Panc1 (cell line): ENCODE results near the gene CCDC196. TPM values are rescaled to one million over a fixed set of nuclear protein-coding genes. Genes with fewer than 3 reads are reported as not detected.
"Not testable (repeated sequence)": the region's sequence is repeated elsewhere in the genome, so short reads cannot be mapped to it uniquely, and the experiment has no call there.

Experiments
- ATAC-seq: fragments of 200-7000 bp; cut with Tn5 transposase; 2 replicates; pipeline ENCODE4 v1.9.1; 2020; ENCODE audit warnings: mild to moderate bottlenecking, moderate library complexity
- BruUV-seq: library from RNA; stranded (reverse); fragments of 400-500 nt; replicated peaks from 2 replicates; lab custom pipeline; 2021; lab: Mats Ljungman, UMichigan
- CTCF ChIA-PET: fragments of 300-600 bp; sonication (Branson Sonifier 250); formaldehyde crosslinking; loops from one replicate; lab custom pipeline; 2022; ENCODE audit warnings: antibody characterized with exemption; lab: Charles Lee
- POLR2A ChIA-PET: fragments of 300-600 bp; sonication (Branson Sonifier 250); formaldehyde crosslinking; loops from one replicate; lab custom pipeline; 2022; ENCODE audit warnings: antibody characterized with exemption; lab: Charles Lee
- DNase-seq: peaks from one replicate; pipeline ENCODE4 v3.0.0-alpha.2; 2010; ENCODE audit warnings: low read depth, low spot score
- H3K27ac ChIP-seq: 2 replicates; pipeline ENCODE4 v1.5.1; 2011; ENCODE audit warnings: mild to moderate bottlenecking, low read length, inconsistent platforms
- H3K27me3 ChIP-seq: fragments of 200-500 bp; sonication (Bioruptor generic); 2 replicates; pipeline ENCODE4 v1.6.0; 2014; ENCODE audit warnings: low read length, inconsistent platforms; ENCODE audit not compliant: control insufficient read depth, insufficient read depth
- H3K36me3 ChIP-seq: fragments of 200-500 bp; sonication (Bioruptor generic); 2 replicates; pipeline ENCODE4 v1.5.1; 2014; ENCODE audit warnings: inconsistent platforms, mild to moderate bottlenecking, low read length, moderate library complexity; ENCODE audit not compliant: control insufficient read depth, insufficient read depth
- H3K4me1 ChIP-seq: 2 replicates; pipeline ENCODE4 v1.5.1; 2011; ENCODE audit warnings: inconsistent platforms, mild to moderate bottlenecking, low read length, moderate library complexity; ENCODE audit not compliant: control insufficient read depth, insufficient read depth
- H3K4me3 ChIP-seq, 2 experiments: 2 replicates each; pipeline ENCODE4 v1.5.1; 2011 to 2012; ENCODE audit warnings: low read depth in 2 of 2, low read length in 2 of 2, mild to moderate bottlenecking in 2 of 2, inconsistent platforms in 1 of 2, moderate library complexity in 1 of 2
- H3K9me3 ChIP-seq: fragments of 200-500 bp; sonication (Bioruptor generic); 2 replicates; pipeline ENCODE4 v1.5.1; 2014; ENCODE audit warnings: low read depth, mild to moderate bottlenecking, inconsistent platforms, low read length, moderate library complexity; ENCODE audit not compliant: control insufficient read depth, insufficient read depth
- CTCF ChIP-seq: fragments of 450-650 bp; IDR thresholded peaks from 2 replicates; pipeline ENCODE4 v1.5.1; 2017; ENCODE audit warnings: mild to moderate bottlenecking
- POLR2AphosphoS5 ChIP-seq: IDR thresholded peaks from 2 replicates; pipeline ENCODE4 v1.6.1; 2012; ENCODE audit warnings: mild to moderate bottlenecking, low read depth, low read length, moderate library complexity
- SIN3A ChIP-seq: IDR thresholded peaks from 2 replicates; pipeline ENCODE4 v1.6.1; 2012; ENCODE audit warnings: low read depth, mild to moderate bottlenecking, low read length, moderate library complexity, borderline replicate concordance; ENCODE audit not compliant: insufficient read depth
- TCF7L2 ChIP-seq: IDR thresholded peaks from 2 replicates; pipeline ENCODE4 v1.6.1; 2011; ENCODE audit warnings: mild to moderate bottlenecking, low read depth, low read length, inconsistent platforms
- in situ Hi-C: cut with HindIII; loops from 2 replicates; pipeline ENCODE4 v1.10.0; 2016; ENCODE audit warnings: low sequenced_read_pairs, low pct_unique_long_range_greater_than_20kb
- intact Hi-C: fragments of 100-400 bp; cut with micrococcal nuclease; formaldehyde crosslinking; loops from one replicate; pipeline ENCODE4 v1.10.0; 2022; ENCODE audit not compliant: unreplicated experiment
- total RNA-seq: library from RNA; stranded (reverse); gene quantifications from one replicate; pipeline ENCODE4 v1.2.1, GENCODE V29; 2021; ENCODE audit not compliant: unreplicated experiment
- TF ChIP-seq, protein P1 (sequence below), 2 experiments: IDR thresholded peaks; 2 replicates each; pipeline ENCODE4 v1.6.1; 2011 to 2012; ENCODE audit warnings: low read depth in 2 of 2, control low read depth in 1 of 2, low read length in 1 of 2, mild to moderate bottlenecking in 1 of 2, moderate library complexity in 1 of 2; ENCODE audit not compliant: insufficient read depth in 1 of 2

CCDC196 gene
- total RNA-seq, 1 experiment from 2014 or later = not detected

DNA sequence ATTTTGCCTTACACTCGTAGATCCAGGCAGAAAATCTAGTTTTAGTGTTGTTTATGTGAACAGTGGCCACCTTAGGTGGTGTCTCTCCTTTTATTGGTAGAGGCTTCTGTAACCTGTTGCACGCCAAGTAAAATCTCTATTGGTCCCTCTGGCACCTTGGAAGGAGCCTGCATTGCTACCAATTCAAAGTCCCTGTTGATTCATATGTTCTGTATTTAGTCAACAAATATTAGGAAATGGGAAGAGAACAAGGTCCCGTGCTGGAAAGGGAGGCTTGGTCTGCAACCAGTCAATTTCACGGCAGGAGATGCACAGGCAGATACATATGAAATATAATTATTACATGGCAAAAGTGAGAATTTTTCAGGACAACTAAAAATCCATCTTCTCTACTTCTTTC, 15.4 kb downstream of the CCDC196 start:
- no peaks in the 10 kb centered on the region for H3K9me3 ChIP-seq
- H3K4me3 ChIP-seq = no peak overlapping the region
- no peak for DNase-seq
- no peaks in the 10 kb centered on the region for H3K4me1 ChIP-seq
- intact Hi-C loops (no loop called here), in situ Hi-C loops (no loop called here)
- TF ChIP-seq TCF7L2 = no peak
- no peak for TF ChIP-seq POLR2AphosphoS5
- no peak for TF ChIP-seq SIN3A
- no peak for TF ChIP-seq CTCF
- TF ChIP-seq, protein P1, sequence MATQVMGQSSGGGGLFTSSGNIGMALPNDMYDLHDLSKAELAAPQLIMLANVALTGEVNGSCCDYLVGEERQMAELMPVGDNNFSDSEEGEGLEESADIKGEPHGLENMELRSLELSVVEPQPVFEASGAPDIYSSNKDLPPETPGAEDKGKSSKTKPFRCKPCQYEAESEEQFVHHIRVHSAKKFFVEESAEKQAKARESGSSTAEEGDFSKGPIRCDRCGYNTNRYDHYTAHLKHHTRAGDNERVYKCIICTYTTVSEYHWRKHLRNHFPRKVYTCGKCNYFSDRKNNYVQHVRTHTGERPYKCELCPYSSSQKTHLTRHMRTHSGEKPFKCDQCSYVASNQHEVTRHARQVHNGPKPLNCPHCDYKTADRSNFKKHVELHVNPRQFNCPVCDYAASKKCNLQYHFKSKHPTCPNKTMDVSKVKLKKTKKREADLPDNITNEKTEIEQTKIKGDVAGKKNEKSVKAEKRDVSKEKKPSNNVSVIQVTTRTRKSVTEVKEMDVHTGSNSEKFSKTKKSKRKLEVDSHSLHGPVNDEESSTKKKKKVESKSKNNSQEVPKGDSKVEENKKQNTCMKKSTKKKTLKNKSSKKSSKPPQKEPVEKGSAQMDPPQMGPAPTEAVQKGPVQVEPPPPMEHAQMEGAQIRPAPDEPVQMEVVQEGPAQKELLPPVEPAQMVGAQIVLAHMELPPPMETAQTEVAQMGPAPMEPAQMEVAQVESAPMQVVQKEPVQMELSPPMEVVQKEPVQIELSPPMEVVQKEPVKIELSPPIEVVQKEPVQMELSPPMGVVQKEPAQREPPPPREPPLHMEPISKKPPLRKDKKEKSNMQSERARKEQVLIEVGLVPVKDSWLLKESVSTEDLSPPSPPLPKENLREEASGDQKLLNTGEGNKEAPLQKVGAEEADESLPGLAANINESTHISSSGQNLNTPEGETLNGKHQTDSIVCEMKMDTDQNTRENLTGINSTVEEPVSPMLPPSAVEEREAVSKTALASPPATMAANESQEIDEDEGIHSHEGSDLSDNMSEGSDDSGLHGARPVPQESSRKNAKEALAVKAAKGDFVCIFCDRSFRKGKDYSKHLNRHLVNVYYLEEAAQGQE (IDR thresholded peaks at IDR 0.05; ENCODE audit: insufficient read depth in 1 of 2, low read depth in 2 of 2, low read length in 1 of 2) = no peak
- no peak for ATAC-seq
- ChIA-PET CTCF (no interaction called here), POLR2A (no interaction called here)
- H3K36me3 ChIP-seq = no peaks in the 10 kb centered on the region
- no peak overlapping the region for H3K27ac ChIP-seq
- H3K27me3 ChIP-seq = no peaks in the 10 kb centered on the region
- BruUV-seq = no TSS peak

- in situ Hi-C loops, H3K27me3 ChIP-seq, BruUV-seq, H3K4me1 ChIP-seq, H3K36me3 ChIP-seq, H3K27ac ChIP-seq, DNase-seq, intact Hi-C loops, H3K4me3 ChIP-seq, H3K9me3 ChIP-seq, CTCF ChIA-PET, ATAC-seq, POLR2A ChIA-PET: not testable (repeated sequence)
Observed at GRCh38 chr14:66502836-66503235, 16.7 kb downstream of the CCDC196 start.

DNA sequence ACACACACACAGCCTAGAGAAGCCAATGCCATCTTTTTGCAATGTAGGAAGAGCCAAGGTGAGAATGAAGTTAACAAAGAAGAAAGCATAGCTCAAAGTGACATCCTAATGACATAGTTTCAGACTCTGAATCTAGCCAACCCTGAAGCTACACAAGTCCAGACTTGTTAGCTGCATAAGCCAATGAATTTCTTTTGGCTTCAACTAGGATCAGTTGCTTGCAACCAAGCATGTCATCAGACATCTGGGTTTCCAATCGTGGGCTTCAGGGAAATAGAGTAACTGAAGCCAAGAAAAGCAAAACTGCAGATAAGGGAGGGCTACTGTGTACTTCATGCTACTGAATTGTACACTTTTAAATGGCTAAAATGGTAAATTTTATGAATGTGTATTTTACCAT, 17.4 kb downstream of the CCDC196 start:
- Histone ChIP-seq H3K9me3 (no peaks in the 10 kb centered on the region), H3K36me3 (no peaks in the 10 kb centered on the region; the same call in 1 of the 2 replicates), H3K27ac (no peak overlapping the region), H3K27me3 (no peaks in the 10 kb centered on the region), H3K4me1 (no peaks in the 10 kb centered on the region), H3K4me3 (no peak overlapping the region)
- CTCF ChIA-PET = no interaction called here
- intact Hi-C loops (no loop called here), in situ Hi-C loops (no loop called here)
- BruUV-seq = no TSS peak
- no peak for DNase-seq
- POLR2A ChIA-PET = no interaction called here
- ATAC-seq = no peak
- TF ChIP-seq SIN3A (no peak), POLR2AphosphoS5 (no peak), TCF7L2 (no peak), CTCF (no peak)
- TF ChIP-seq, protein P1 (IDR thresholded peaks at IDR 0.05; ENCODE audit: insufficient read depth in 1 of 2, low read depth in 2 of 2, low read length in 1 of 2) = no peak
